HK-2 (cell line): Measurements from ENCODE around the gene ALDH5A1.
A peak's percentile ranks its signal among the peaks of the same experiment; 100 is the strongest.

Experiments
- DNase-seq: peaks from one replicate; pipeline ENCODE4 v3.0.0-alpha.2; 2018; ENCODE audit not compliant: unreplicated experiment

The ALDH5A1 gene

GRCh38 chr6:24494821-24495795 lies at the start of gene ALDH5A1:
ALDH5A1 (plus strand) TSS chr6:24494969; CDS start chr6:24494997, 28 bp downstream.
- DNase-seq, result peak; percentile 63

GRCh38 chr6:24445704-24446103 lies 49.1 kb upstream of the ALDH5A1 start:
- DNase-seq, result no peak

DNA sequence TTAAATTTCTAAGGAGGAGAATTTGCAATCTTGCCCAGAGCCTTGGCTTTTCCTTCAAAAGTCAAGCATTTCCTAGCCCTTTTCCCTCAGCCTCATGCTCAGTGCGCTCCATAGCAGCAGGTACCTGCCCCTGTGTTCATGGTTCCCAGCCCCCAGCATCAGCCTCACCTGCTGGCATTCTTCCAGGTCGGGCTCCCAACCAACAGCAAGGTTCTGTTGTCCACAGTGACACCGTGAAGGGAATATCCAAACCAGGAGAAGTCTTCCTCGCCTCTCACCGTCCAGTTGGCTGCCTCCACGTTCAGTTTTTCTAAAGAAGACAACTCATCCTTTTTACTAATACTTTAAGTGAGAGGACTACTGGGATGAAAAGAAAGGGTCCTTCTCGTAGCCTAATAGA lies 48.1 kb upstream of the ALDH5A1 start:
- DNase-seq, result no peak

- no peak for DNase-seq
Measured at GRCh38 chr6:24448396-24448795, 46.4 kb upstream of the ALDH5A1 start.

DNA sequence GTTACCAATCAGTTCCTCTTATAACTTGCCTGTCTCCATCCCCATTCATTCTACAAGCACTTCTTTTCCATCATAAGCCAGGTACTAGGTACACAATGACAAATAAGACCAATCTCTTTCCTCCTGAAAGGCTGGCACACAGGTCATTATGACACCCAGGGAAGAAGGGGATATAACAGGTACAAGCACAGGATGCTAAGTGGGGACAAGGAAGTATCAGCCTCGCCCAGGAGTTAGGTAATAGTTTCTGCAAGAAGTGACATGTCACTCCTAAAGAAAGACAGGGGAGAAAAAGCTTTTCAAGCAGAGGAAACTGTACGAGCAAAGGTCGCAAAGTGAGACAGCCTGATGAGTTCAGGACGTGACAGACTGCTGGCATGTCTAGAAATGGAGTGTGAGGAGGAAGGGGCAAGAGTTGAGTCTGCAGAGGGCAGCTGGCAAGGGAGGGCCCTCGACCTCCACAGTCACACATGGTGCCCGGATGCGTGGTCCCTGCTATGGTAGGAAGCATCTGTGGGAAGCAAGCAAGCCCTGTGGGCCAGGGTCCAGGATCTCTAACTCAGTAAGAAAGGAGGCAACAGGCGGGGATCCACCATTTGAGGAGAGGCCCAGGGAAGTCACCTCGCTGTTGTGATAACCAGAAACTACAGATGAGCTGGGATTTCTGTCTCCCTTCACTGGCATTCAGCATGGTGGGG lies 45.8 kb upstream of the ALDH5A1 start:
- no peak for DNase-seq

- no peak for DNase-seq
Measured at GRCh38 chr6:24451581-24452388, 43.0 kb upstream of the ALDH5A1 start.

- no peak for DNase-seq
Measured at GRCh38 chr6:24453921-24454320, 40.8 kb upstream of the ALDH5A1 start.

DNA sequence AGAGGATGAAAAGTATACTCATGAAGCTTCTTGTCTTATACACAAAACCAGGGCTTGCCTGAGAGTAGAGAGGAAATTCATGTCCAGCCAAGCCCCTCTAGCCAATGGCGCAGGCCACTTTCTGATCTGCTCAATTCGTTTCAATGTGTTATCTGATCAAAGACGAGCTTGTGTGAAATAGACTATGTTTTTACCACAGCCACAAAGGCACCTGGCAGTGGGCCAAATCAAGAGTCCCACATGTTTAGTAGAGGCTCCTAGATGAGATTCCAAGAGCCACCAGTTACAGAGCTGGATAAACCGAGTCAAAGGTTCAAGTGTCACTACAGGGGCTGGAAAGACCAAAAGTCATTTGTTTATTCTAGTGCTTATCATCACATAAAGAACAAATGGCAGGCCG lies 40.3 kb upstream of the ALDH5A1 start:
- no peak for DNase-seq

DNA sequence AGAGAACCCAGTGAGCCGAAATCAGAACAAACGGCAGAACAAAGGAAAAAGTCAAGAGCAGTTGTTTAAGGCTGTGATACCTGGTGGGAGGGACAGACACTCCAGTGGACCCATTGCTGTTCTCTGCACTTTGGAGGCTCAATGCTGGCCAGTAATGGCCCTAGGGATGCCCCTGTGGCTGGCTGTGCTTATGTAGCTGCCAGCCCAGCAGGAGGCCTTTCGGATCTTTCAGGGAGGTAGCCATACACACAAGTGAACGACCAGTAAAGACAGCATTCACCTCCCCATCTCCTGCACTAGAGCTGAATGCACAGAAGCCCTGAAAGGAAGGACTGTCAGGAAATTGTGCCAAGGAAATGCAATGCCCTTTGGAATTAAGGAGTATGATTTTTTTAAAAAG lies 39.7 kb upstream of the ALDH5A1 start:
- DNase-seq, result no peak

- no peak for DNase-seq
Measured at GRCh38 chr6:24458134-24458533, 36.6 kb upstream of the ALDH5A1 start.

DNA sequence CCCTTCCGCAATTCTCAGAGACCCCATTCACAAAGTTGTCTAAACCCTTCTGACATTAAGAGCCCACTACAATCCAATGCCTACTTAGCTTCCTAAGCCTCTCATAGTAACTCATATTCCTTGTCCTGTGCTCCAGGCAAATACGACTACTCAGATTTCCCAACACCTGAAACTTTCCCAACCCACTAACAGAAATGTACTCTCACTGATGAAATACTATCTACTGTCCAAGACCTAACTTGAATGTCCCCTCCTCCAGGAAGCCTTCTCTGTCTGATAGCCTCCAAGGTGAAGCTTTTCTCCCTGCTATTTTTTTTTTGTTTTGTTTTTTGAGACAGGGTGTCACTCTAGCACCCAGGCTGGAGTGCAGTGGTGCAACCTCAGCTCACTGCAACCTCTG lies 35.8 kb upstream of the ALDH5A1 start:
- DNase-seq, result no peak

- no peak for DNase-seq
Measured at GRCh38 chr6:24460966-24461365, 33.8 kb upstream of the ALDH5A1 start.

DNA sequence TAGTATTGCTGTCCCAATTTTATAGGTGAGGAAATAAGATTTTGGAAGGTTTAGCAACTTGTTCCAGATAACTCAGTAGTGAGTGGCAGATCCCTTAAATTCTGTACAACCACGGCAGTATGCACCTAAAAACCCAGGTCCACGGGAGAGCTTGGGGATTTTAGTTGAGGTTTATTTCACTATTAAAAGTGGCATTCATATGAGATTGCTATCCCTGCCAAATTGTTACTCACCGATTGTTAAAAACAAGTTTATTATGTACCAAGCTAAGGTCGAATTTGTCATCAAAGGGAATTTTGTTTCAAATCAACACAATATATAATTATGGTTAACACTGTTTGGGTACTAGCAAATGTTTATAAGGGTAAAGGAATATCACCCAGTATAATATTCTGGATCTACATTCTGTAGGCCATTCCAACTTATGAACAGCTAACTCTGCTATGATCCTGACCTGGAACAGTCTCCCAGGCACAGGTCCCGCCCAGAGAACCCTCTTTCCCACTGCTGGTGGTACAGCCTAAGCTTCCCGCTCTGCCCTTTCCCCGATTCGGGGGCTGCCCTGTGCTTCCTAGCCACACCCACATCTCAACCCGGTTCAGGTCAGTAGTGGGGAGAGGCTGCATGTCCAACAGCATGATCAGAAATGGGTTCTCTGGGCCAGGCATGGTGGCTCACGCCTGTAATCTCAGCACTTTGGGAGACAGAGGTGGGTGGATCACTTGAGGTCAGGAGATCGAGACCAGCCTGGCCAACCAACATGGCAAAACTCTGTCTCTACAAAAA lies 30.3 kb upstream of the ALDH5A1 start:
- DNase-seq, result no peak

- DNase-seq, result no peak
Measured at GRCh38 chr6:24469811-24470210, 25.0 kb upstream of the ALDH5A1 start.

DNA sequence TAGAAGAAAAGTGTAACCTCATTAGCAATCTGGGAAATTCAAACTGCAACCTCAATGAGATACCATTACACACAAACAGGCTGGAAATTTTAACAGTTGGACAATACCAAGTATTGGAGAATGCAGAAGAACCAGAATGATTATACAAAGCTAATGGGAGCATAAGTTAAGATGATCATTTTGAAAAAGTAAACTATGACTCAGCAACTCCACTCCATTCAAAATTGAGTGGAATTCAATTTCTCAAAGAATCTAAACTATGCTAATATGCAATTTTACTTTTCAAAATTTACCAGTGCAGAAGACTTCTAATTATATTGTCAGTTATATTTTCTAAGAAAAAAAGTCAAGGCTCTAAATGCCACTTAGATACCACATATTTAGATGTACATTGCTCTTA lies 22.6 kb upstream of the ALDH5A1 start:
- DNase-seq, result no peak

GRCh38 chr6:24476631-24477030 lies 18.1 kb upstream of the ALDH5A1 start:
- DNase-seq, result no peak

DNA sequence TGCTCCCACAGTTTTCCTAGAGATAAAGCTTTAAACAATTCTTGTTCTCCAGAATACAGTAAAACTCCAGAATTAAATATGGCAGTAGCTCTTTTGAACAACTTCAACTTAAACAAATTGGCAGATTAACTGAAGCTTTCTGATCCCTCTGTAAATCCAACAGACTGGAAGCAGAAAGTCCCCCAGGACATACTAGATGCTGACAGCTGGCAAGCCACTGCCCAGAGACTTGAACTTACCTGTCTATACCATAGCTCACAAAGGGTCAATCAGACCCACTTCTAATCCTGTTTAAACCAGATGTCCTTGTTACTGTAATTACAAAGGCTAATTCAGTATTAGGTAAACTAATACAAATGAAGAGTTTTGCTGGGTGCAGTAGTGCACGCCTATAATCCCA lies 17.7 kb upstream of the ALDH5A1 start:
- DNase-seq, result no peak

GRCh38 chr6:24478903-24479302 lies 15.9 kb upstream of the ALDH5A1 start:
- DNase-seq, result no peak

GRCh38 chr6:24480705-24481104 lies 14.1 kb upstream of the ALDH5A1 start:
- no peak for DNase-seq

- no peak for DNase-seq
Measured at GRCh38 chr6:24481449-24481848, 13.3 kb upstream of the ALDH5A1 start.

GRCh38 chr6:24484657-24485323 lies 10.0 kb upstream of the ALDH5A1 start:
- DNase-seq, result no peak
